HG03342 (cell line): ENCODE results near the gene NCBP1.
"Not testable (repeated sequence)": the region's sequence is repeated elsewhere in the genome, so short reads cannot be mapped to it uniquely, and the experiment has no call there.

Source experiments
- ATAC-seq: cut with Tn5 transposase; IDR thresholded peaks from one replicate; pipeline ENCODE4 v1.9.1; 2021; ENCODE audit warnings: mild to moderate bottlenecking, moderate library complexity; ENCODE audit not compliant: unreplicated experiment

The NCBP1 gene

GRCh38 chr9:97668485-97668884 is 34.9 kb downstream of the NCBP1 start:
- ATAC-seq, result no peak

GRCh38 chr9:97670586-97670985 is 37.0 kb downstream of the NCBP1 start:
- ATAC-seq, result no peak

- ATAC-seq, result no peak
Observed at GRCh38 chr9:97672403-97672802, 38.8 kb downstream of the NCBP1 start.

- ATAC-seq, result no peak
Observed at GRCh38 chr9:97673922-97674321, 40.3 kb downstream of the NCBP1 start.

GRCh38 chr9:97675655-97676054 is 42.0 kb downstream of the NCBP1 start:
- no peak for ATAC-seq

- ATAC-seq, result no peak
Observed at GRCh38 chr9:97682242-97682641, 48.6 kb downstream of the NCBP1 start.

GRCh38 chr9:97688654-97689053 is 55.0 kb downstream of the NCBP1 start:
- no peak for ATAC-seq

GRCh38 chr9:97689401-97690180 is 56.0 kb downstream of the NCBP1 start:
- no peak for ATAC-seq

- ATAC-seq, result no peak
Observed at GRCh38 chr9:97694769-97695168, 61.1 kb downstream of the NCBP1 start.

GRCh38 chr9:97695390-97695789 is 61.8 kb downstream of the NCBP1 start:
- no peak for ATAC-seq

GRCh38 chr9:97695995-97696802 is 62.6 kb downstream of the NCBP1 start:
- no peak for ATAC-seq

- peak; percentile 93 for ATAC-seq
Observed at GRCh38 chr9:97696803-97697601, 63.4 kb downstream of the NCBP1 start, which contains the start of gene XPA. XPA (minus strand) TSS chr9:97697340; CDS start chr9:97697292, 48 bp downstream.

- ATAC-seq, result no peak
Observed at GRCh38 chr9:97697837-97698236, 64.2 kb downstream of the NCBP1 start.

GRCh38 chr9:97698865-97699264 is 65.2 kb downstream of the NCBP1 start:
- no peak for ATAC-seq

GRCh38 chr9:97699281-97699680 is 65.7 kb downstream of the NCBP1 start:
- ATAC-seq, result not testable (repeated sequence)

GRCh38 chr9:97699824-97700223 is 66.2 kb downstream of the NCBP1 start:
- not testable (repeated sequence) for ATAC-seq

GRCh38 chr9:97703437-97704344 is 70.1 kb downstream of the NCBP1 start:
- peak; percentile 50 for ATAC-seq

- no peak for ATAC-seq
Observed at GRCh38 chr9:97704345-97704677, 70.7 kb downstream of the NCBP1 start.

GRCh38 chr9:97704851-97705250 is 71.2 kb downstream of the NCBP1 start:
- no peak for ATAC-seq

- no peak for ATAC-seq
Observed at GRCh38 chr9:97705354-97705950, 71.8 kb downstream of the NCBP1 start.
